ENCODE results near the gene CREM. TPM values are rescaled to one million over a fixed set of nuclear protein-coding genes. Genes with fewer than 3 reads are reported as not detected.

CREM gene
- total and polyA plus RNA-seq, 2 of the 4 experiments (the other 2 are of a cell fraction), result 33.2 to 40.5 TPM

DNA sequence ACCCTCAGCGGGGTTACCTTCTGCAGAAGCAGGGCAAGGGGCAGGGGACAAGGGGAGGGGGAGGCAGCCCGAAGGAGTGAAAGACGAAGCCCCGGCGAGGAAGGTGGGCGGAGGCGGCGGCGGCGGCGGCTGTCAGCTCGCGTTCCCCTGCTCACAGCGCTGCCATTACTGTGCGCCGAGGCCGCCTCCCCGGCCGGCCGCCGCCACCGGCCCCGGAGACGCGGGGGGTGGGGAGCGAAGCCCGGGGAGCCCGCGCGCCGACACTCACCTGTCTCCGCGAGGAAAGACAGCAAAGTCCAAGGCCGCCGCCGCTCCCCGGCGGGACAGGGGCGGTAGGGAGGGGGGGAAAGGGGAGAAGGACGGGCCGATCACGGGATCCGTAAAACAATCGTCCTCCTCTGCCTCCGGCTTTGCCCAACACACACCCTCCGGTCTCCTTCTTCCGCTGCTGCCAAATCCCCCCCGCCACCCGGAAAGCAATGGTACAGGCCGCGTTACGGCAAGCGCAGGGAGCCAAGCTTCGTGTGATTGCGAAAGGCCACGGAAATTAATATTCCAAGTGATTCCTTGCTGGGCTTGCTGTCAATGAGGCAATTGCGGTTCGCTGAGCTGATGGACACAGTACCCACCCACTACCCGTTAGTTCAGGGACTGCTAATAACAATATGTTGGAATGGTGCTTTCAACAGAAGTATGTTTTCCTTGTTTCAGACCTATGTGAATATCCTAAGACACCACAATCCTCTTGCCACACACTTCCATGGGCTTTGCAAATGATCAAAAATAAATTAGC lies 36.3 kb upstream of the CREM start, which contains the start of gene CUL2:
CUL2 (minus strand) TSS at position 180 of the 793 bp plus-strand sequence. CDS start 19,024 bp downstream, outside the sequence.
- BruUV-seq (replicated peaks), result no TSS peak
- ChIA-PET CTCF (no interaction called here), POLR2A (ENCODE audit: unreplicated experiment) (interaction anchor here (0.5 to 1.1 kb wide), 2 partner anchors 9 to 52 kb away, joined by 3 to 5 read pairs; no protein-coding TSS in a partner anchor)
- Histone ChIP-seq H3K4me2 (ENCODE audit: low read depth, low read length) (peak within 1 kb of the TSS; percentile 100), H3K4ac (ENCODE audit: low read depth, low read length) (peak within 1 kb of the TSS; percentile 93), H3K14ac (replicated peaks; ENCODE audit: low read depth, low read length) (peak within 1 kb of the TSS; percentile 99), H2BK120ac (ENCODE audit: low read depth, low read length) (peak within 1 kb of the TSS; percentile 87), H3K4me3 (ENCODE audit: insufficient read depth, low read depth, low read length) (peak within 1 kb of the TSS; percentile 88), H2AK5ac (ENCODE audit: low read depth, low read length) (peak within 1 kb of the TSS; percentile 29), H2BK5ac (ENCODE audit: low read depth, low read length, poor library complexity, severe bottlenecking) (peak within 1 kb of the TSS; percentile 93), H2AK9ac (replicated peaks; ENCODE audit: low read depth, low read length, poor library complexity) (peak within 1 kb of the TSS; percentile 96), H4K91ac (ENCODE audit: insufficient read depth, low read depth, low read length) (peak within 1 kb of the TSS; percentile 86), H3K4me1 (ENCODE audit: control insufficient read depth, insufficient read depth, low read length) (no peaks in the 10 kb centered on the region), H3K9me3 (ENCODE audit: control insufficient read depth, insufficient read depth, low read length) (peaks cover 5% of the 10 kb centered on the region; the same call in 1 of the 2 replicates), H3K27ac (ENCODE audit: insufficient read depth, low read length) (peak within 1 kb of the TSS; percentile 98), H3K9me1 (ENCODE audit: insufficient read depth, low read length) (0 out of 2 replicates have a peak, but pooled peaks cover 2% of the 10 kb centered on the region), H3K18ac (ENCODE audit: low read depth, low read length) (peak within 1 kb of the TSS; percentile 91), H2AFZ (replicated peaks; ENCODE audit: low read length, poor library complexity) (peak within 1 kb of the TSS; percentile 97), H3K27me3 (ENCODE audit: control insufficient read depth, insufficient read depth, low read length) (no peaks in the 10 kb centered on the region), H3K79me1 (ENCODE audit: low read depth in 1 of 2, low read length in 2 of 2) (peaks cover 13 to 30% of the 10 kb centered on the region in 2 experiments; a peak in 3 of 4 replicates), H4K20me1 (ENCODE audit: insufficient read depth, low read length) (peaks cover 6% of the 10 kb centered on the region), H4K8ac (ENCODE audit: low read depth in 2 of 2, low read length in 2 of 2) (peak within 1 kb of the TSS; percentile 73 to 100), H3K56ac (ENCODE audit: extremely low read depth, insufficient read depth, low read length) (peak within 1 kb of the TSS; percentile 82), H2BK15ac (ENCODE audit: low read depth, low read length) (peak within 1 kb of the TSS; percentile 47; the same call in 1 of the 3 replicates), H3K23ac (ENCODE audit: low read depth, low read length) (peak within 1 kb of the TSS; percentile 91), H3K9ac (ENCODE audit: low read depth, low read length) (peak within 1 kb of the TSS; percentile 95), H3K36me3 (ENCODE audit: control insufficient read depth, insufficient read depth, low read length) (no peaks in the 10 kb centered on the region), H2BK20ac (ENCODE audit: low read depth, low read length) (peak within 1 kb of the TSS; percentile 81; the same call in 1 of the 2 replicates), H4K5ac (ENCODE audit: low read depth, low read length) (peak within 1 kb of the TSS; percentile 100)
- ATAC-seq (ENCODE audit: low read depth) (peak; percentile 98), DNase-seq (peak; percentile 96)
- in situ Hi-C loops (cut with MboI; ENCODE audit: low sequenced_read_pairs), result no loop called here
- WGBS, 2 experiments (ENCODE audit: extremely low coverage in 2 of 2, insufficient read length in 1 of 2), result no CpG with 5 or more reads among the region's 59 CpGs
- intact Hi-C loops (cut with micrococcal nuclease), result no loop called here
- dilution Hi-C loops (cut with HindIII; ENCODE audit: low sequenced_read_pairs, unreplicated experiment), result no loop called here
- TF ChIP-seq MAFK (IDR thresholded peaks at IDR 0.05; ENCODE audit: low read depth, low read length) (no peak), CEBPB (IDR thresholded peaks at IDR 0.05; ENCODE audit: low read depth, low read length) (peak; percentile 99), RAD21 (IDR thresholded peaks at IDR 0.05; ENCODE audit: low read length) (no peak), POLR2A (IDR thresholded peaks at IDR 0.05; ENCODE audit: low read depth, low read length) (no peak), MAZ (IDR thresholded peaks at IDR 0.05; ENCODE audit: borderline replicate concordance, low read depth, low read length) (peak; percentile 41; the same call in 1 of the 2 replicates), NFE2L2 (IDR thresholded peaks at IDR 0.05; ENCODE audit: low read depth, low read length) (no peak), RCOR1 (IDR thresholded peaks at IDR 0.05; ENCODE audit: insufficient replicate concordance, low read length) (no peak), RFX5 (IDR thresholded peaks at IDR 0.05; ENCODE audit: low read depth, low read length) (no peak), MXI1 (IDR thresholded peaks at IDR 0.05; ENCODE audit: borderline replicate concordance, low read depth, low read length) (peak; percentile 29; the same call in 1 of the 2 replicates), CHD1 (IDR thresholded peaks at IDR 0.05; ENCODE audit: low read depth, low read length) (no peak; the same call in 1 of the 2 replicates), FOS (IDR thresholded peaks at IDR 0.05; ENCODE audit: low read depth, low read length) (no peak), BHLHE40 (IDR thresholded peaks at IDR 0.05; ENCODE audit: low read depth, low read length) (peak; percentile 94), SMC3 (IDR thresholded peaks at IDR 0.05; ENCODE audit: low read depth, low read length) (no peak)
- TF ChIP-seq, protein P1, sequence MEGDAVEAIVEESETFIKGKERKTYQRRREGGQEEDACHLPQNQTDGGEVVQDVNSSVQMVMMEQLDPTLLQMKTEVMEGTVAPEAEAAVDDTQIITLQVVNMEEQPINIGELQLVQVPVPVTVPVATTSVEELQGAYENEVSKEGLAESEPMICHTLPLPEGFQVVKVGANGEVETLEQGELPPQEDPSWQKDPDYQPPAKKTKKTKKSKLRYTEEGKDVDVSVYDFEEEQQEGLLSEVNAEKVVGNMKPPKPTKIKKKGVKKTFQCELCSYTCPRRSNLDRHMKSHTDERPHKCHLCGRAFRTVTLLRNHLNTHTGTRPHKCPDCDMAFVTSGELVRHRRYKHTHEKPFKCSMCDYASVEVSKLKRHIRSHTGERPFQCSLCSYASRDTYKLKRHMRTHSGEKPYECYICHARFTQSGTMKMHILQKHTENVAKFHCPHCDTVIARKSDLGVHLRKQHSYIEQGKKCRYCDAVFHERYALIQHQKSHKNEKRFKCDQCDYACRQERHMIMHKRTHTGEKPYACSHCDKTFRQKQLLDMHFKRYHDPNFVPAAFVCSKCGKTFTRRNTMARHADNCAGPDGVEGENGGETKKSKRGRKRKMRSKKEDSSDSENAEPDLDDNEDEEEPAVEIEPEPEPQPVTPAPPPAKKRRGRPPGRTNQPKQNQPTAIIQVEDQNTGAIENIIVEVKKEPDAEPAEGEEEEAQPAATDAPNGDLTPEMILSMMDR (conservative IDR thresholded peaks at IDR 0.05; ENCODE audit: low read depth, low read length), result no peak
- TF ChIP-seq, protein P2, sequence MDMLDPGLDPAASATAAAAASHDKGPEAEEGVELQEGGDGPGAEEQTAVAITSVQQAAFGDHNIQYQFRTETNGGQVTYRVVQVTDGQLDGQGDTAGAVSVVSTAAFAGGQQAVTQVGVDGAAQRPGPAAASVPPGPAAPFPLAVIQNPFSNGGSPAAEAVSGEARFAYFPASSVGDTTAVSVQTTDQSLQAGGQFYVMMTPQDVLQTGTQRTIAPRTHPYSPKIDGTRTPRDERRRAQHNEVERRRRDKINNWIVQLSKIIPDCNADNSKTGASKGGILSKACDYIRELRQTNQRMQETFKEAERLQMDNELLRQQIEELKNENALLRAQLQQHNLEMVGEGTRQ (IDR thresholded peaks at IDR 0.05; ENCODE audit: low read depth, low read length), result no peak

Data from IMR-90 (cell line).